PC-3 (cell line): Measurements from ENCODE around the gene HOXD12. TPM values are rescaled to one million over a fixed set of nuclear protein-coding genes. Genes with fewer than 3 reads are reported as not detected.

Source experiments
- ATAC-seq: fragments of 200-7000 bp; cut with Tn5 transposase; 2 replicates; pipeline ENCODE4 v1.9.1; 2020; ENCODE audit warnings: mild to moderate bottlenecking, moderate library complexity
- BruUV-seq: library from RNA; stranded (reverse); fragments of 400-500 nt; replicated peaks from 2 replicates; lab custom pipeline; 2021; lab: Mats Ljungman, UMichigan
- CTCF ChIA-PET: fragments of 300-600 bp; sonication (Branson Sonifier 250); formaldehyde crosslinking; loops from one replicate; lab custom pipeline; 2022; ENCODE audit warnings: antibody characterized with exemption; lab: Charles Lee
- POLR2A ChIA-PET: fragments of 300-600 bp; sonication (Branson Sonifier 250); formaldehyde crosslinking; loops from one replicate; lab custom pipeline; 2022; ENCODE audit warnings: antibody characterized with exemption; ENCODE audit not compliant: unreplicated experiment; lab: Charles Lee
- DNase-seq: peaks from one replicate; pipeline ENCODE4 v3.0.0-alpha.2; 2015
- H2AFZ ChIP-seq: fragments of 300-600 bp; sonication (generic); 2 replicates; pipeline ENCODE4 v1.6.0; 2016; ENCODE audit warnings: antibody characterized with exemption, low read length
- H3F3A ChIP-seq: fragments of 300-600 bp; sonication (generic); one replicate; pipeline ENCODE4 v1.6.0; 2017; ENCODE audit warnings: antibody characterized with exemption, low read length, control low read depth, mild to moderate bottlenecking; ENCODE audit not compliant: unreplicated experiment
- H3K27ac ChIP-seq: fragments of 300-600 bp; sonication (generic); 2 replicates; pipeline ENCODE4 v1.5.1; 2016; ENCODE audit warnings: mild to moderate bottlenecking, low read length
- H3K27me3 ChIP-seq: fragments of 300-600 bp; sonication (generic); 2 replicates; pipeline ENCODE4 v1.6.1; 2016; ENCODE audit warnings: low read length, mixed read lengths
- H3K36me3 ChIP-seq: fragments of 300-600 bp; sonication (generic); 2 replicates; pipeline ENCODE4 v1.6.1; 2016; ENCODE audit warnings: low read depth, mixed run types, low read length, mixed read lengths
- H3K4me1 ChIP-seq: fragments of 300-600 bp; sonication (generic); 2 replicates; pipeline ENCODE4 v1.5.1; 2016; ENCODE audit warnings: low read length; ENCODE audit not compliant: insufficient read depth
- H3K4me2 ChIP-seq: fragments of 300-600 bp; sonication (generic); 2 replicates; pipeline ENCODE4 v1.6.0; 2016; ENCODE audit warnings: low read length
- H3K4me3 ChIP-seq: fragments of 300-600 bp; sonication (generic); 2 replicates; pipeline ENCODE4 v1.5.1; 2016; ENCODE audit warnings: mild to moderate bottlenecking, low read length, mixed read lengths
- H3K79me2 ChIP-seq: fragments of 300-600 bp; sonication (generic); 2 replicates; pipeline ENCODE4 v1.6.1; 2017; ENCODE audit warnings: low read length, mixed read lengths
- H3K9ac ChIP-seq: fragments of 300-600 bp; sonication (generic); 2 replicates; pipeline ENCODE4 v1.6.0; 2016; ENCODE audit warnings: mild to moderate bottlenecking, low read length
- H3K9me2 ChIP-seq: fragments of 300-600 bp; sonication (generic); replicated peaks from 2 replicates; pipeline ENCODE4 v1.6.1; 2016; ENCODE audit warnings: mixed run types, low read length, mixed read lengths
- H3K9me3 ChIP-seq: fragments of 300-600 bp; sonication (generic); 2 replicates; pipeline ENCODE4 v1.6.1; 2016; ENCODE audit warnings: low read length, mixed read lengths
- H4K20me1 ChIP-seq: fragments of 300-600 bp; sonication (generic); 2 replicates; pipeline ENCODE4 v1.6.1; 2016; ENCODE audit warnings: low read length, mixed read lengths
- CTCF ChIP-seq: fragments of 300-600 bp; sonication (generic); conservative IDR thresholded peaks from 2 replicates; pipeline ENCODE4 v1.5.1; 2017; ENCODE audit warnings: antibody characterized with exemption, low read depth, mild to moderate bottlenecking, low read length
- EZH2 ChIP-seq: fragments of 300-600 bp; sonication (generic); IDR thresholded peaks from one replicate; pipeline ENCODE4 v1.6.1; 2017; ENCODE audit warnings: antibody characterized with exemption, mild to moderate bottlenecking, low read length; ENCODE audit not compliant: unreplicated experiment
- EZH2phosphoT487 ChIP-seq: fragments of 300-600 bp; sonication (generic); IDR thresholded peaks from 2 replicates; pipeline ENCODE4 v1.6.1; 2018; ENCODE audit warnings: mild to moderate bottlenecking, antibody characterized with exemption, low read length, borderline replicate concordance
- intact Hi-C: fragments of 100-400 bp; cut with micrococcal nuclease; formaldehyde crosslinking; loops from 2 replicates; pipeline ENCODE4 v1.9.0; 2023
- total RNA-seq: library from RNA; depleted of rRNA; stranded (reverse); fragments of >200 nt; gene quantifications from 2 replicates; pipeline ENCODE4 v1.2.3, GENCODE V29; 2014

HOXD12 gene
- total RNA-seq, 1 experiment from 2014 or later: not detected

- peak overlapping the region; percentile 73 for H3K9ac ChIP-seq
- no peak overlapping the region for H3K27ac ChIP-seq
- H2AFZ ChIP-seq: peak overlapping the region; percentile 90
- peak overlapping the region; percentile 94 for H3K4me2 ChIP-seq
- intact Hi-C loops: loop anchor here (2.0 kb wide), 2 partner anchors 132 to 310 kb away; partner anchors contain the start of gene MTX2
- no peaks in the 10 kb centered on the region for H3K36me3 ChIP-seq
- H3K9me2 ChIP-seq: no peaks in the 10 kb centered on the region
- peaks cover 4% of the 10 kb centered on the region for H3F3A ChIP-seq
- peaks cover 17% of the 10 kb centered on the region for H3K4me1 ChIP-seq
- BruUV-seq: no TSS peak
- no peak for TF ChIP-seq CTCF
- no peaks in the 10 kb centered on the region for H4K20me1 ChIP-seq
- DNase-seq: no peak
- peak overlapping the region; percentile 91 for H3K4me3 ChIP-seq
- ChIA-PET POLR2A (interaction anchor here (0.5 kb wide), 1 partner anchor 649 kb away, joined by 4 read pairs; no protein-coding TSS in a partner anchor), CTCF (interaction anchor here (1.1 kb wide), 1 partner anchor 515 kb away, joined by 3 read pairs; no protein-coding TSS in a partner anchor)
- peaks cover 21% of the 10 kb centered on the region for H3K79me2 ChIP-seq
- no peak for ATAC-seq
- H3K9me3 ChIP-seq: no peaks in the 10 kb centered on the region
- H3K27me3 ChIP-seq: no peaks in the 10 kb centered on the region
Observed at GRCh38 chr2:176137252-176137580, 37.6 kb downstream of the HOXD12 start.

GRCh38 chr2:176137906-176138305, 38.3 kb downstream of the HOXD12 start:
- H3K4me3 ChIP-seq: peak overlapping the region; percentile 91; the same call in 1 of the 2 replicates
- BruUV-seq: TSS peak; percentile 40
- POLR2A ChIA-PET: no interaction called here
- H3K9ac ChIP-seq: no peak overlapping the region
- H3K4me1 ChIP-seq: peaks cover 17% of the 10 kb centered on the region
- H3K36me3 ChIP-seq: no peaks in the 10 kb centered on the region
- no peak overlapping the region for H3K27ac ChIP-seq
- peaks cover 21% of the 10 kb centered on the region for H3K79me2 ChIP-seq
- no peaks in the 10 kb centered on the region for H3K9me3 ChIP-seq
- peak overlapping the region; percentile 94 for H3K4me2 ChIP-seq
- TF ChIP-seq EZH2phosphoT487: no peak
- TF ChIP-seq EZH2: no peak
- TF ChIP-seq CTCF: no peak
- peaks cover 4% of the 10 kb centered on the region for H3F3A ChIP-seq
- no peak for ATAC-seq
- no peak for DNase-seq
- no peaks in the 10 kb centered on the region for H3K27me3 ChIP-seq
- H3K9me2 ChIP-seq: no peaks in the 10 kb centered on the region
- no peak overlapping the region for H2AFZ ChIP-seq
- CTCF ChIA-PET: no interaction called here
- H4K20me1 ChIP-seq: no peaks in the 10 kb centered on the region
- intact Hi-C loops: loop anchor here (2.0 kb wide), 2 partner anchors 131 to 309 kb away; partner anchors contain the start of gene MTX2

- no peak overlapping the region for H3K9ac ChIP-seq
Observed at GRCh38 chr2:176138526-176138922, 38.9 kb downstream of the HOXD12 start.

More at GRCh38 chr2:176138526-176138922, 38.9 kb downstream of the HOXD12 start:
- intact Hi-C loops: no loop called here
- Histone ChIP-seq H3K4me3 (no peak overlapping the region), H3K4me1 (peaks cover 17% of the 10 kb centered on the region), H2AFZ (no peak overlapping the region), H3K79me2 (peaks cover 21% of the 10 kb centered on the region), H4K20me1 (no peaks in the 10 kb centered on the region), H3K27ac (no peak overlapping the region), H3K9me2 (no peaks in the 10 kb centered on the region), H3K27me3 (no peaks in the 10 kb centered on the region), H3K36me3 (no peaks in the 10 kb centered on the region), H3K4me2 (peak overlapping the region; percentile 94; the same call in 1 of the 2 replicates), H3F3A (peaks cover 4% of the 10 kb centered on the region), H3K9me3 (no peaks in the 10 kb centered on the region)
- POLR2A ChIA-PET: no interaction called here
- CTCF ChIA-PET: interaction anchor here (1.0 kb wide), 1 partner anchor 514 kb away, joined by 4 read pairs; no protein-coding TSS in a partner anchor
- ATAC-seq (no peak), DNase-seq (no peak)
- no TSS peak for BruUV-seq
- TF ChIP-seq EZH2phosphoT487 (no peak), CTCF (no peak), EZH2 (no peak)
